SKM-1 treated with dmso at 0.1 percent for 144 hours (cell line): Measurements from ENCODE around the gene PTGFRN.
A peak's percentile ranks its signal among the peaks of the same experiment; 100 is the strongest.
"Not testable (repeated sequence)": the region's sequence is repeated elsewhere in the genome, so short reads cannot be mapped to it uniquely, and the experiment has no call there.

Experiments
- DNase-seq: peaks from one replicate; lab custom pipeline; 2025; ENCODE audit not compliant: unreplicated experiment; lab: John Stamatoyannopoulos, UW

Gene PTGFRN

DNA sequence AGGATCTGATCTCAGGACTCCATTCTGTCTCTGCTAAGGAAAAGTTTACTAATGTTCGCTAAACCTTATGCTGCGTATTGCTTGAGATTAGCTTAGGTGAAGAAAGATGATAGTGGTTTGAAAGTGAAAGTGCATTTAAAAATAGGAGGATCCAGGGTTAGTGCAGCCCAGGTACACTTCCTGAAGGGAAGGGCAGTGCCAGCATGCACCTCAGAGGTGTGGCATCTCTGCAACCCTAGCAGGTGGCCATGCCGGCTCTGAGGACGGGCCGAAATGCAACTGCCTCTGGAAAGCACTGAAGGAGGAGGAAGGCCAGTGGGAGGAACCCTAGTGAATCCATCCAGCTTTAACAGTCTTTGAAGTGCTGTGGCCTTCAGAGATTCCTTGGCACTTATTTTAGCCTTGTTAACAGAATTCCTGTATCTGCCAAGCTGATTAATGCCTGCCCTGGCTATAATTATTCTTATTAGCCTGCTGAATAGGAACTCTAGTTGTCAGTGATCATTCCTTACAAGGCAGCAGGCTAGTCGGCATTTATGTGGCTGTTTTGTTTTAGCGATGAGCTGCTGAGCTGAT is 5.5 kb downstream of the PTGFRN start:
- no peak for DNase-seq

DNA sequence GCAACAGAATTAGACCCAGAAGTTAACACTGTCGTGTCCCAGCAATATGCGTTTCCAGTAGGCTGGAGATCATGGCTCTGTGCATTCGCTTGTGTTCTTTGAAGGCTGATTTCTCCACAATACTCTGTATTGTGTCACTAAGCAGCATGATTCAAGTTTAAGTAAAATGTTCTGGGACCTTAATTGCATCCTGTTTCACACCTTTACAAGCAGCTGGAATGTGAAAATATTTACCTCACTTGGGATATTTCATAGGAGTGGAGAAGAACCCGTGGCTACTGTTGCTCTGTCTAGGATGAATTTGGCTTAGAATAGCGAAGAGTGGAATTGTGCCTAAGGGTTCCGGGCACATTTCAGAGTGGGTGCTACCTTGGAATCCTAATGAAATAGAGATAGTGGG is 6.3 kb downstream of the PTGFRN start:
- DNase-seq: no peak

DNA sequence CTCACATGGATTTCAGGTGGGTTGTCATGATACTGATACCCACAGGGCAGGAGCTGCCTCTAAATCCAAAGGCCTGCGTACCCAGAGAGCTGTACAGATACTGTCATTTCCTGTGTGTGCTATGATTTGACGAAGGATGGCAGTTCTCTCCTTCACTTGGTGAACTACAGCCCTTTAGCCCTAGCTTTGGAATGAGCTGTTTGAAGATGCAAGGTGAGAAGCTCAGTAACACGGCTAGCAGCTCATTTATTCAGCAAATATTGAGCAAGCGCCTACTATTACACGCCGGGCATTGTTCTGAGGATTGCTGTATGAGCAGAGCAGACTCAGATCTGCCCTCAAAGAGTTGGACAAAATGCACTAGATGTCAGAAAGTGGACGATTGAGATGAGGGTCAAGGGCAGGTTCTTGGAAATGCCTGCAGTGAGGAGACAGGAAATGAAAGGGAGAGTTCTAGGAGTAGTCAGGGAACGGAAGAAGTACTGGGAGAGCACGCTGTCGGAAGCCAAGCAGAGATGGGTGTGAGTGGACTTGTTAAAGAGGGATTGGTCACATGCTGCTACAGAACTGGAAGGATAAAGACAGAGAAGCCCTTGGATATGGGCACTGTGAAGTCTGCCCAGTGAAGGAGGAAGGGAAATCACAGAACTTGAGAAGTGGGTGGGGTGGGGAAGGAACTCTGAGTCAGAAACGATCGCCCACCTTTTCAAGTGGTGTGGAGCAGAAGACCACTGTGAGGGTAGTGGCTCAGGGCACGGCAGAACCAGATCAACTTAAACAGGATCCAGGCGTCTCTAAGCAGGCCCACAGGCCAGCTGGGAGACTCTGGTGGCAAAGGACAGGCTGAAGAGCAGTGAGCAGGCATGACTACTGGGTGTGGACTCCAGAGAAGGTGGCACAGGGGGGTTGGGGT is 7.1 kb downstream of the PTGFRN start:
- DNase-seq: no peak

DNA sequence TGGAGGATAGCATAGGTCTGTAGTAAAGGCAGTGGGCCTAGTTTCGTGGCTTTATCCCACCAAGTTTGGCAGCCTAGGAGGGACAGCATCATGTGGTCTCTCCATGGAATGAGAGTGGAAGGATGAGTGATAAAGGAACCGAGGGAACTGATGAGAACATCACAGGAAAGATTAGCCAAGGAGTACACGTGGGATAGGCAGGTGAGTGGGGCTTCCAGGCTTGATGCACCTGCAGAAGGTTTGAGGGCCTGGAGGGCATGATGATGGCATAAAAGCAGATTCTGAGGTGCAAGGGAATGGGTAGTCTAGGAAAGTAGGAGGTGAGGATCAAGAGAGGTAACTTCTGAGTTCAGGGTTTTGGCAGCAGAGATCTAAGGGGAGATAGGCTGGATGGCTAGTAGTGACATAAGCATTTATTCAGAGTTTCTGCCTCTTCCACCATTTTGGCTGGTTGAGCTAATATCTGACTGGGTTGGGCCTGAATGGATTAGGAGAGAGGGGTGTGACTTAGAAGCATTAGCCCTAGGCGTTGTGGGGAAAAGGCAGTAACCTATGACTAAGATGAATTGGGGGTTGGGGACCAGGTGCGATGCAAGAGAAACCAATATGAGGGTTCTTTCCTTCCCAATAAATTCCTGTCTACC is 9.1 kb downstream of the PTGFRN start:
- DNase-seq: no peak

DNA sequence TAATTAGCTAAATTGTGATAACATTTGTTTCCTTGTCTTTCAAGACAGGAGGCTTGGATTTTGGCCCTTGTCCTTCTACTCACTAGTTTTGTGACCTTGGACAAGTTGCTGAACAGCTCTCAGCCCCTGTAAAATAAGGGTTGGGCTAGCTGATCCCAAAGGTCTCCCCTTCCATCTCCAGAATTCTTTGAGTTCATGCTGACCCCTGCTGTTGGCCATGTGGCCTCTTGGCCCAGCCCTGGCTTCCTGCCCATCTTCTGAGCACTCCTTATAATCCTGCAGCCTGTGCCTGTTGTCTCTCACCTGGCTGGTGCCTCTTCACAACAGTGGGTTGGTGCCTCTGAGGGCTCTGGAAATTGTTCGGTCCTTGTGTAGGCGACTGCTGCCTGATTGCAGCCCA is 10.1 kb downstream of the PTGFRN start:
- no peak for DNase-seq

DNA sequence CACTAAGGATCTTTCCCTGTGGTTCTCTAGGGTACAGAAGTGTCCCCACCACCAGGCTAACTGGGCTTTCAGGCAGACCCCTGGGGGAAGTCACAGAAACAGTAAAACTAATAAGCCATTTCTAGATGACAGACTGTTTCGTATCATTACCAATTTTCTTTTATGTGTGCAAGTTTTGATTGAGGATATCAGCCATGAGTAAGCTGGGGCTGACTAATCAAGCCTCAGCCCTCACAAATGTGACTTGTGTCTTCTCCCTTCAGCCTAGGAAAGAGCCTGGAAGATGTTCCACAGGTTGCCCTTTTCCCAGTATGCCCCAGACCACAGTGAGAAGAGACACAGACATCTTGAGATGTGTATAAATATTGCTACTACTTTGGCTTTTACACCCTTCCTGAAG is 10.5 kb downstream of the PTGFRN start:
- no peak for DNase-seq

DNA sequence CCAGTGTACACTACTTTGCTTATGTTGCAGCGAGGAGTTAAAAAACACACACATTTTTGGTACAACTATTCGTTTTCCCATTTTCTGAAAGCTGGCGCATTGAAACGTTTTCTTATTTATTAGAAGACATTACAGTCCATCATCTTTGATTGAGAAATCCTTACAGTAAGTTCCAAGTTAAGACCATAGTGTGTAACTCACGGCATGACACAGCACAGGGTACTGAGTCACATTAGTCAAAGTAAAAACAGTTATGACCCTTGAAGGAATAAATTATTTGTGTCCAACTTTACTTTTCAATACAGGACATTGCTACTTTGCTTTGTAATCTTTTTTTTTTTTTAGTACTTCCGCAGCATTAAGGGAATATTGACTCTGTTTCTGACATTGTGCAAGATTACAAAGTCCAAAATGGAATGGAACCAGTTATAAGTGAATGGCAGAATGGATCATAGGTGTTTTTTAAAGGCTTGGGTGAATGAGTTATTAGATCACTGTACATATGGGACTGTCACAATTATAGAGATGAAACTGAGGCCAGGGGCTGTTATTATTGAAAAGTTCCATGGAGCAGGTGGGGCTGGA is 11.7 kb downstream of the PTGFRN start:
- DNase-seq: no peak

DNA sequence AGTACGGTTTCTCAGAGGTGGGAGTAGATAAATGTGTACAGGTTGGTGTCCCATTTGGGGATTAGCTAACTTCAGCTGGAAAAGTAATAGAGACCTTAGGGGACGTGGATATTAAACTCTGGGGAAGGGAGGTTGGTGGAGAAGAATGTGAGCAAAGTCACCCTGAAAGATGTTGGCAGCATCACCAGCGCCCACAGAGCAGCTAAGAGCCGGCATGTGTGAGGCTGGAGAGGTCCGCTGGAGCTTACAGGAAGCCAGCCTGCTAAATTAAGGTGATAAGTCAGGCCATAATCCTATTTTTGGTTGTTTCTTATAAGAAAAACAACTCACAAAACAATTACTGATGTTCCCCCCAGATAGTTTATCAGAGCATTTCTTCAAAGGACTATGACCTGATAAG is 12.2 kb downstream of the PTGFRN start:
- DNase-seq: no peak

DNA sequence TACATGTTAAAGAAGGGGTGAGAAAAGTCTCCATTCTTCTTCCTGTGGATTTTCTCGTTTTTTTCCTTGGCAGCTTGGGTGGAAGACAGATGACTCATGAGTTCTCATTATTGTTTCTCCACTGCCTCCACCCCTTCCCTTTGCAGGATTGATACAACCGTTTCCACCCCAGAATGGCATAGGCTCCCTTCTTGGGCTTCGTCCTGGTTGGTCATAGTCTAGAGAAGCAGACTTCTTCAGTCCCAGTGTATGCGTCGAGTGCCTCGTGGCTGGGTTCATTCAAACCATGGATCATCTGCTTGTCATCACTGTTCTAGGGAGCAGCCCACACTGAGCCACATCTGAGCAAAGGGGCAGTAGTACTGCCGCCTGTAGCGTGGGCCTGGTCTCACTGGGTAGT is 13.7 kb downstream of the PTGFRN start:
- no peak for DNase-seq

DNA sequence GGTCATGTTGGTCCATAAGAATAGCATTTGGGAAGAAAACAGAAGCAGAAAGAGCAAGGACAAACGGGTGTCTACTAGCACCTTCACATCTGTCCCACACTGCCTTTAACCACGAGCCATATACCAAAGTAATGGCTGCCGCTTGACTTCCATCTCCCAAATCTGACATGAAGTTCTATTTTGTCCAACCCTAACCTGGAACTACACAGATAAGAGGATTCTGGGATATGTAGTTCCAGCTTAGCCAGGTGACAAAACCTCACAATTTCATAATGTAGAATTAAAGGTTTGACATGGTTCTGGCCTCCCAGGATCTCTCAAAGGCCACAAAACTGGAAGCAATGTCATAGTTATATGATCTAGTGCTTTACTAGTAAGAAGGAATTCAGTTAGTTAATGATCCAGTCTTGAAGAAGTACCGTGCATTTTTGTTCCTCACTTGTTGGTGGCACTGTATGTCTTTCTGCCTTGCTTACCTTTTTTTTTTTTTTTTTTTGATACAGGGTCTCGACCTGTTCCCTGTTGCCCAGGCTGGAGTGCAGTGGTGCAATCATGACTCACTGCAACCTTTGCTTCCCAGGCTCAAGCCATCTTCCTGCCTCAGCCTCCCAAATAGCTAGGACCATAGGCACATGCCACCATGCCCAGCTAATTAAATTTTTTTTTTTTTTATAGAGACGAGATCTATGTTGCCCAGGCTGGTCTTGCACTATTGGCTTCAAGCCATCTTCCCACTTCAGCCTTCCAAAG is 17.5 kb downstream of the PTGFRN start:
- DNase-seq: no peak

DNA sequence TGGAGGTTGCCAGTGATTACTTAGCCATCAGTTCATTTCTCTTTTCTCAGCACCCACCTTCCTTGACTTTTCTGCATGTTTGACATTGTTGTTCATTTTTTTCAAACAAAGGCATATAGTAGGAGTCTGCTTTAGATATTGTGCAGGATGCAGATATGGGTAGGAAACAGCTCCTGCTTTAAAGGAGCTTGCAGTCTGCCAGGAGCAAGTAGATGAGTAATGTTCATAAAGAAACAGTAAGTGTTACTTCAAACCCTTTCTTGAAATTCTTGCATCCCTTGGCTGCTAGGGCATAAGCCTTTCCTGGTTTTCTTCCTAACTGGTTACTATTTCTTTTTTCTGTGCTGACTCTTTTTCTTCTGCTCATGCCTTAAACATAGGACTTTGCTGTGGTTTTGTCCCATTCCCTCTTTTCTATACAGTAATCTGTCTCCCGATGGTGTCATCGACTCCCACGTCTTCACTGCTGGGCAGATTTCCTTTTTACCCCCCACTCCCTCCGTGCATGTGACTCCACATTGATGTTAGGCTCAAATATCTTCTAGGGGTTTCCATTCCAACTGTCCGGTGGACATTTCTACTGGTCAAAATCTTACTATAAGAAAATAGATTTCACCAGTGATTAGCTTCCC is 20.4 kb downstream of the PTGFRN start:
- DNase-seq: no peak

DNA sequence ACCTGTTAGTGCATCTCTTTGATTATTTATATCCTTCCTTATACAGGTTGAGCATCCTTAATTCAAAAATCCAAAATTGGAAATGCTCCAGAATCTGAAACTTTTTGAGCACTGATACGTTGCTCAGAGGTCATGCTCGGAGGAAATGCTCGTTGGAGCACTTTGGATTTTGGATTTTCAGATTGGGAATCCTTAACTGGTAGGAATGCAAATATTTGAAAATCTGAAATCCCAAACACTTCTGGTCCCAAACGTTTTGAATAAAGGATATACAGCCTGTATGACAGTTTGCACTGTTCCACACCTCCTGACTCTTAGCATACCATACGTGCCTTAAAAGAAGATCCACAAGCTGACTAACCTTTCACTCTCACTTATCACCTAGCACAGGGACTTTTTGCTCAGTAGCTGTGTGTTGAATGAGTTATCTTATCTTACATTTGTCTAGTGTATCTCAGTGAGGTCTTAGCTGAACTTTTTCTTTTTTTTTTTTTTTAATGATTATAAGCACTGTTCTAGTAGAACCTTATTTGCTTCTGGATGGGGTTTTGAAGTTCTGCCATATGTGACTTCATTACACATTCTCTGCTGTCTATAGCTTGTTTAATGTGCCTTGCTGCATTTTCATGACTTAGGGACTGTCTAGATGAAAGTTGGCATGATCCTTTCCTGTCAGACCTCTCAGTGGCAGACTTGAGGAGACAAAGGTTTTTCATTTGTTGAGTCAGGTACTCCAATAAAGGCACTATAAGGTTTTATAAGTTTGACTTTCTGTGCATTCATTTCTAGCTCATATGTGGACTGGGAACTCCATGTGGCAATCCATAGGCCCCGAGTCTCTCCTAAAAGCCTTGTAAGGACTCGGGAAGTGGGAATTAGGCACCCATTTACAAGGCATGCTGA is 21.6 kb downstream of the PTGFRN start:
- no peak for DNase-seq

DNA sequence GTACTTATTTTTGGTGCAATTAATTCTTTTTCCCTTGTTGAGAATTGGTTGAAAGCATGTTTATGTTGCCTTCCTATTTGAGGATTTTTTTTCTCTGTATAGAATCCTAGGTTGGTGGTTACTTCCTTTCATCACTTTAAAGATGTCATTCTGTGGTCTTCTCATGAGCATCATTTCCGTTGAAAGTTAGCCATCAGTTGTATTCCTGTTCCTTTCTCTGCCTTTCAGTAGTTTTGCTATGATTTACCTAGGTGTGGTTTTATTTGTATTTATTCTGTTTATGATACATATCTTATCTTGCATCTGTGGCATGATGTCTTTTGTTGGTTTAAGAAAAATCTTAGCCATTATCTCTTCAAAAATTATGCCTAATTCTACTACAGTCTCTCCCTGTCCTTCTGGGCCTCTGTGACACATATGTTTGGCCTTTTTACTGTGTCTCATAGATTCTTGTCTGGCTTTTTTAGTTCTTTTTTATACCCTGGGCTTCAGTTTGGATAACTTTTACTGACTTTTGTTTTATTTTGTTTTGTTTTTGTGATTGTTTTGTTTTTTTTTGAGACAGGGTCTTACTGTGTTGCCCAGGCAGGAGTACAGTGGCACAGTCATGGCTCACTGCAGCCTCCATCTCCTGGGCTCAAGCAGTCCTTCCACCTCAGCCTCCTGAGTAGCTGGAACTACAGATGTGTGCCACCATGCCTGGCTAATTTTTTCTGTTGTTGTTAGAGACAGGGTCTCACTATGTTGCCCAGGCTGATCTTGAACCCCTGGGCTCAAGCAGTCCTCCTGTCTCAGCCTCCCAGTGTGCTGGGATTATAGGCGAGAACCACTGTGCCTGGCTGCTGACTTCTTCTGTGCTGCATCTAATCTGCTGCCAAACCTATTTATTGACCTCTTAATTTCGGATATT is 24.1 kb downstream of the PTGFRN start:
- DNase-seq: no peak

DNA sequence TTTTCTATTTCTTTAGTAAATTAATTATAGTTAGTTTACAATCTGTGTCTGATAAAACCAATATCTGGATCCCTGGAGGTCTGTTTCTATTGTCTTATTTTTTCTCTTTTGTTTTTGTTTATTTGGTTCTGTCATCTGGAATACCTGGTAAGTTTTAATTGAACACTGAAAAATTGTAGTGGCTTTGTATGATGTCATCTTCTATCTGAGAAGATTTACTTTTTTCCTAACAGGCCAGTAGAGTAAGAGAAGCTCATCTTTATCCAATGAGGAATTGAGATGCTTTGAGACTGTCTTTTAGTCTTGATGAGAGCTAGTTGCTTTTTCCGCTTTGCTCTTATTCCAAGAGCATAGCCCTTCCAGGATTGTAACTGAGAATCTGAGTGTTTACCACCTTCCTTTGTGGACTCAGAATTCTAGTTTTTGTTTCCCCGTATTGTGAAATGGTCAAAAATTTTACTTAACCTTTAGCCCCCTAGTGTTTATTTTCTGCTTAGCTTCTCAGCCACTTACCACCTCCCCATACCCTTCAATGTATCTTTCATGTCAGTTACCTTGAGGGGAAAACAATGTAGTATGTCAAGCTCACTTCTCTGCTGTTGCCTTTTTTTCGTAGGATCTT is 25.0 kb downstream of the PTGFRN start:
- peak; percentile 61 for DNase-seq

DNA sequence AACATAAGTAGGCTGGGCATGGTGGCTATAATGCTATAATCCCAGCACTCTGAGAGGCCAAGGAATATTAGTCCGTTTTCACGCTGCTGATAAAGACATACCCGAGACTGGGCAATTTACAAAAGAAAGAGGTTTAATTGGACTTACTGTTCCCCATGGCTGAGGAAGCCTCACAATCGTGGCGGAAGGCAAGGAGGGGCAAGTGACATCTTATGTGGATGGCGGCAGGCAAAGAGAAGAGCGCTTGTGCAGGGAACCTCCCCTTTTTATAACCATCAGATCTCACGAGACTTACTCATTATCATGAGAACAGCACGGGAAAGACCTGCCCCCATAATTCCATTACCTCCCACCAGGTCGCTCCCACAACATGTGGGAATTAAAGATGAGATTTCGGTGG is 28.5 kb downstream of the PTGFRN start:
- no peak for DNase-seq

DNA sequence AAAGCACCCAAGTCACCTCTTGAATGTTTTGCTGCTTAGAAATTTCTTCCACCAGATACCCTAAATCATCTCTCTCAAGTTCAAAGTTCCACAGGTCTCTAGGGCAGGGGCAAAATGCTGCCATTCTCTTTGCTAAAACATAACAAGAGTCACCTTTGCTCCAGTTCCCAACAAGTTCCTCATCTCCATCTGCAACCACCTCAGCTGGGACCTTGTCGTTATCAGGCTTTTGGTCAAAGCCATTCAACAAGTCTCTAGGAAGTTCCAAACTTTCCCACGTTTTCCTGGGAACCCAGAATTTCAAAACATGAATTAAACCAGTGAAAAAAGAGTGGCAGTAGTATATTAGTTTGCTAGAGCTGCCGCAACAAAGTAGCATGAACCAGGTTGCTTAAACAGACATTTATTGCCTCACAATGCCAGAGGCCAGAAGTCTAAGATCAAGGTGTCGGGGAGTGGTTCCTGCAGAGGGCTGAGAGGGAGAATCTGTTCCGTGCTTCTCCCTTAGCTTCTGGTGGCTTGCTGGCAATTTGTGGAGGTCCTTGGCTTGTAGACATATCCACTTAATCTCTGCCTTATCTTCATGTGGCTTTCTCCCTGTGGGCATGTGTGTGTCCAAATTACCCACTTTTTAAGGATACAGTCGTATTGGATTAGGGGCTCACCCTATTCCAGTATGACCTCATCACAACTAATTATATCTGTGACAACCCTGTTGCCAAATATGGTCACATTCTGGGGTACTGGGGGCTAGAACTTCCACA is 30.2 kb downstream of the PTGFRN start:
- not testable (repeated sequence) for DNase-seq

DNA sequence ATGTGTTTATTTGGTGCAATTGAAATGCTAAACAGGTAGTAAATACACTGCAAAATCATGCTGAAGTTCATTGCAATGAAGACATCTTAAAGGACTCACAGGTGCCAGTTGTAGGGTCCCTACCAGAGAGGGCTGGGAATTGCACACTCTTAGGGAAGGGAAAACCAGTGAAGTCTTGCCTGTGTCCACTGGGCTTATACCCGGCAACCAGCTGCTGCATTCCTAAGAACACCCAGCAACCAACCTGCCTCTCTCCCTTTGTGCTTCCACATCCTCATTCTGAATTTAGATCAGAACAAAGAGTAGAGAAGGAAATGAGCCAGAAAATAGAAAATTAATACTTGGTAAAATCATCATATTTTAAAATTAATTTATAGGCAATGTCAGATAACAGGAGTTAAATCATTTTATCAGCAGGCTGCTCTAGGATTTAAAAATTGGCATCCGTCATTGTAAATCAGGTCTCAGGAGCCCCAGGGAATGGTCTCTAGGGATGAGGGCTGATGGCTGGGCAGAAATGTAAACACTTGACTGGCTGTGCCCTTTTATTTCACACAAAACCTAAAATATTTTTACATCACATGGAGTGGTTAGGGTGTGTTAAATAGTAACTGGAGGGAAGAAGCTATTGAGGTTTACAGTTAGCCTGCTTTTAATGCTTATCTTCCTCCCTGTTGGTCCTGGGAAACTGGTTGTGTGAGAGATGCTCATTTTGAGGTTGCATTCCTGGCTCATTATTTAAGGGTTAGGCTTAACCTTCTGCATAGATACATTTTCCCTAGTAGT is 31.3 kb downstream of the PTGFRN start:
- no peak for DNase-seq
